ENCODE measurements around the gene ANKRD11.

DNA sequence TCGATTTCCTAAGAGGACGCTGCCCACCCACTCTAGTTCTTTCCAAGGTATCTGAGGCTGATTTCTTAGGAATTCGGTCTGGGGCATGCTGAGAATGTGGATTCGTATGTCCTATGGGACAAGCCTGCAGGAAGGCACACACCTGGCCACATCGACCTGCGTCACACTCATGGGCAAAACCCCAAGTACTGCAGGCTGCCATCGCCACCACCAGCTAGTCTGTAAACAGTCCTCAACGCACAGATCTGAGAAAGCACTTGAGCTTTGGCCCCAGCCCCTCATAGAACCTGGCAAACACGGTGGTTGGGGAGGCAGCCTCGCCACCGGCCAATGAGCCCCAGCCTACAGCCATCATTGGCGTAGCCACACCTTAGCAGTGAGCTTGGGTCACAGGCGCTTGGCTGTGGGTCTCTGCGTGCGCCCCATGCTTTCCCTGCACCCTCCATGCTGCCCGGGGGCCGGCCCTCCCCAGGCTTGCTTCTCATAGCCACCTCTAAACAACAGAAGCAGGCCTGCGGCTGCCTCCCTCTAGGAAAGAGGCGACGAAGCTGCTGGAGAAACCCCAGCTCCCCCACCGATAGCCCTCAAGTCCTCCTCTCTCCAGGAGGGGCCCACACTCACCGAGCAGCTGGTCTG is 197.8 kb downstream of the ANKRD11 start:
- TF ChIP-seq EZH2 (IDR thresholded peaks at IDR 0.05; ENCODE audit: low read length) = no peak
- TF ChIP-seq, protein P1, sequence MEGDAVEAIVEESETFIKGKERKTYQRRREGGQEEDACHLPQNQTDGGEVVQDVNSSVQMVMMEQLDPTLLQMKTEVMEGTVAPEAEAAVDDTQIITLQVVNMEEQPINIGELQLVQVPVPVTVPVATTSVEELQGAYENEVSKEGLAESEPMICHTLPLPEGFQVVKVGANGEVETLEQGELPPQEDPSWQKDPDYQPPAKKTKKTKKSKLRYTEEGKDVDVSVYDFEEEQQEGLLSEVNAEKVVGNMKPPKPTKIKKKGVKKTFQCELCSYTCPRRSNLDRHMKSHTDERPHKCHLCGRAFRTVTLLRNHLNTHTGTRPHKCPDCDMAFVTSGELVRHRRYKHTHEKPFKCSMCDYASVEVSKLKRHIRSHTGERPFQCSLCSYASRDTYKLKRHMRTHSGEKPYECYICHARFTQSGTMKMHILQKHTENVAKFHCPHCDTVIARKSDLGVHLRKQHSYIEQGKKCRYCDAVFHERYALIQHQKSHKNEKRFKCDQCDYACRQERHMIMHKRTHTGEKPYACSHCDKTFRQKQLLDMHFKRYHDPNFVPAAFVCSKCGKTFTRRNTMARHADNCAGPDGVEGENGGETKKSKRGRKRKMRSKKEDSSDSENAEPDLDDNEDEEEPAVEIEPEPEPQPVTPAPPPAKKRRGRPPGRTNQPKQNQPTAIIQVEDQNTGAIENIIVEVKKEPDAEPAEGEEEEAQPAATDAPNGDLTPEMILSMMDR (optimal IDR thresholded peaks at IDR 0.05 in 1 of 3, IDR thresholded peaks at IDR 0.05 in 1 of 3, conservative IDR thresholded peaks at IDR 0.05 in 1 of 3; ENCODE audit: extremely low read depth in 1 of 3, insufficient read depth in 2 of 3, low read length in 3 of 3) = no peak
